CD1c-positive myeloid dendritic cell (primary cell): ENCODE measurements around the gene POLR1A.
A peak's percentile ranks its signal among the peaks of the same experiment; 100 is the strongest.

ENCODE experiments used
- DNase-seq: peaks from one replicate; pipeline ENCODE4 v3.0.0-alpha.2; 2016; ENCODE audit errors: extremely low spot score

The POLR1A gene

GRCh38 chr2:86037795-86038192 lies 67.9 kb downstream of the POLR1A start:
- DNase-seq, result no peak

GRCh38 chr2:86037141-86037794 lies 68.4 kb downstream of the POLR1A start:
- peak; percentile 82 for DNase-seq

- no peak for DNase-seq
Observed at GRCh38 chr2:86036669-86037138, 69.0 kb downstream of the POLR1A start.

- peak; percentile 82 for DNase-seq
Observed at GRCh38 chr2:86035883-86036668, 69.6 kb downstream of the POLR1A start.

- DNase-seq, result no peak
Observed at GRCh38 chr2:86035376-86035882, 70.3 kb downstream of the POLR1A start.

- DNase-seq, result no peak
Observed at GRCh38 chr2:86033751-86034692, 71.7 kb downstream of the POLR1A start.

GRCh38 chr2:86032861-86033595 lies 72.7 kb downstream of the POLR1A start:
- no peak for DNase-seq

GRCh38 chr2:86031606-86032005 lies 74.1 kb downstream of the POLR1A start:
- no peak for DNase-seq

- DNase-seq, result no peak
Observed at GRCh38 chr2:86031151-86031550, 74.5 kb downstream of the POLR1A start.

- DNase-seq, result no peak
Observed at GRCh38 chr2:86029873-86030272, 75.8 kb downstream of the POLR1A start.

GRCh38 chr2:86028766-86029381 lies 76.8 kb downstream of the POLR1A start:
- DNase-seq, result no peak

- peak; percentile 26 for DNase-seq
Observed at GRCh38 chr2:86027922-86028765, 77.5 kb downstream of the POLR1A start.

GRCh38 chr2:86027196-86027921 lies 78.3 kb downstream of the POLR1A start:
- no peak for DNase-seq

- no peak for DNase-seq
Observed at GRCh38 chr2:86026744-86027065, 79.0 kb downstream of the POLR1A start.

GRCh38 chr2:86025976-86026743 lies 79.5 kb downstream of the POLR1A start:
- DNase-seq, result no peak

GRCh38 chr2:86025229-86025820 lies 80.4 kb downstream of the POLR1A start:
- DNase-seq, result no peak

GRCh38 chr2:86023366-86023712 lies 82.3 kb downstream of the POLR1A start:
- no peak for DNase-seq

GRCh38 chr2:86022661-86023365 lies 82.9 kb downstream of the POLR1A start:
- DNase-seq, result no peak
